Activated naive CD8-positive, alpha-beta T cell treated with anti-CD3 and anti-CD28 coated beads for 36 hours (primary cell): ENCODE measurements around the gene PCDHGA11. TPM values are rescaled to one million over a fixed set of nuclear protein-coding genes. Genes with fewer than 3 reads are reported as not detected.
"Not testable (repeated sequence)": the region's sequence is repeated elsewhere in the genome, so short reads cannot be mapped to it uniquely, and the experiment has no call there.

Experiments used
- DNase-seq: peaks from one replicate; pipeline ENCODE4 v3.0.0; 2021
- H3K27ac Mint-ChIP-seq: one replicate; pipeline ENCODE4 v1.8.0; 2022; ENCODE audit warnings: mild to moderate bottlenecking, moderate library complexity, mixed read lengths
- H3K27me3 Mint-ChIP-seq: one replicate; pipeline ENCODE4 v1.8.0; 2022; ENCODE audit warnings: mild to moderate bottlenecking, mixed read lengths
- H3K36me3 Mint-ChIP-seq: one replicate; pipeline ENCODE4 v1.8.0; 2021; ENCODE audit warnings: mild to moderate bottlenecking, mixed read lengths
- H3K4me1 Mint-ChIP-seq: one replicate; pipeline ENCODE4 v1.8.0; 2021; ENCODE audit warnings: mixed read lengths
- H3K4me3 Mint-ChIP-seq: one replicate; pipeline ENCODE4 v1.8.0; 2022; ENCODE audit warnings: mild to moderate bottlenecking, moderate library complexity, mixed read lengths
- H3K9me3 Mint-ChIP-seq: one replicate; pipeline ENCODE4 v1.8.0; 2022; ENCODE audit warnings: mixed read lengths
- total RNA-seq, 2 experiments: library from RNA; stranded (reverse); gene quantifications; one replicate each; pipeline ENCODE4 v1.2.3, GENCODE V29; 2021

Gene PCDHGA11
- under 1 TPM in 1 of 2 experiments, not detected in 1; 0.06 TPM for total RNA-seq

GRCh38 chr5:141420855-141421488 lies at the start of gene PCDHGA11:
TSS of gene PCDHGA11 (plus strand) at chr5:141421051. CDS start at chr5:141421228, 177 bp downstream.
- peaks cover 88% of the 10 kb centered on the region for H3K27me3 Mint-ChIP-seq
- H3K27ac Mint-ChIP-seq: no peak within 1 kb of the TSS
- H3K4me3 Mint-ChIP-seq: peak within 1 kb of the TSS; percentile 78
- H3K36me3 Mint-ChIP-seq: peaks cover 32% of the 10 kb centered on the region
- H3K9me3 Mint-ChIP-seq: peaks cover 37% of the 10 kb centered on the region
- H3K4me1 Mint-ChIP-seq: peaks cover 5% of the 10 kb centered on the region
- no peak for DNase-seq

DNA sequence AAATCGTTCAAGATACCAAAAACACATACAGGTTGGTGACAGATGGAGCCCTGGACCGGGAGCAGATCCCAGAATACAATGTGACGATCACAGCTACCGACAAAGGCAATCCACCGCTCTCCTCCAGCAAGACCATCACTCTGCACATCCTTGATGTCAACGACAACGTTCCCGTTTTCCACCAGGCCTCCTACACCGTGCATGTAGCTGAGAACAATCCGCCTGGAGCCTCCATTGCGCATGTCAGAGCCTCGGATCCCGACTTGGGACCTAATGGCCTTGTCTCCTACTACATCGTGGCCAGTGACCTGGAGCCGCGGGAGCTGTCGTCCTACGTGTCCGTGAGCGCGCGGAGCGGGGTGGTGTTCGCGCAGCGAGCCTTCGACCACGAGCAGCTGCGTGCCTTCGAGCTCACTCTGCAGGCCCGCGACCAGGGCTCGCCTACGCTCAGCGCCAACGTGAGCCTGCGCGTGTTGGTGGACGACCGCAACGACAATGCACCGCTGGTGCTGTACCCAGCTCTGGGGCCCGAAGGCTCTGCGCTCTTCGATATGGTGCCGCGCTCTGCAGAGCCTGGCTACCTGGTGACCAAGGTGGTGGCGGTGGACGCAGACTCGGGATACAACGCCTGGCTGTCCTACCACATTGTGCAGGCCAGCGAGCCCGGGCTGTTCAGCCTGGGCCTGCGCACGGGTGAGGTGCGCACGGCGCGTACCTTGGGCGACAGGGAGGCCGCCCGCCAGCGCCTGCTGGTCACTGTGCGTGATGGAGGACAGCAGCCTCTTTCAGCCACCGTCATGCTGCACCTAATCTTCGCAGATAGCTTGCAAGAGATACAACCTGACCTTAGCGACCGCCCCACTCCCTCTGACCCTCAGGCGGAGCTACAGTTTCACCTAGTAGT lies 49.0 kb upstream of the PCDHGA11 start:
- Mint-ChIP-seq H3K27me3 (peaks cover 90% of the 10 kb centered on the region), H3K4me1 (peaks cover 4% of the 10 kb centered on the region), H3K9me3 (peaks cover 32% of the 10 kb centered on the region), H3K36me3 (peaks cover 20% of the 10 kb centered on the region), H3K27ac (no peak overlapping the region), H3K4me3 (no peak overlapping the region)
- DNase-seq: no peak

GRCh38 chr5:141373673-141374317 lies 47.1 kb upstream of the PCDHGA11 start, which contains the start of gene PCDHGA6:
TSS of gene PCDHGA6 (plus strand) at chr5:141373891. CDS start at chr5:141374084, 193 bp downstream.
- peaks cover 25% of the 10 kb centered on the region for H3K36me3 Mint-ChIP-seq

DNA sequence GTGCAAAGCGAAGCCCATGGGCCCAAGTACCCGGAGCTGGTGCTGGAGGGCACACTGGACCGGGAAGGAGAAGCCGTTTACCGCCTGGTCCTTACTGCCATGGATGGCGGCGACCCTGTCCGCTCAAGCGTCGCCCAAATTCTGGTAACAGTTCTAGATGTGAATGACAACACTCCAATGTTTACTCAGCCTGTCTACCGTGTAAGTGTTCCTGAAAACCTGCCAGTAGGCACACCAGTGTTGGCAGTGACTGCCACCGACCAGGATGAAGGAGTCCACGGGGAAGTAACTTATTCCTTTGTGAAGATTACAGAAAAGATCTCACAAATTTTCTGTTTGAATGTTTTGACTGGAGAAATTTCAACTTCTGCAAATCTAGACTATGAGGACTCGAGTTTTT lies 46.2 kb upstream of the PCDHGA11 start:
- Mint-ChIP-seq H3K36me3 (peaks cover 25% of the 10 kb centered on the region), H3K27me3 (peaks cover 85% of the 10 kb centered on the region), H3K9me3 (peaks cover 39% of the 10 kb centered on the region), H3K27ac (no peak overlapping the region), H3K4me1 (peaks cover 4% of the 10 kb centered on the region), H3K4me3 (no peak overlapping the region)
- DNase-seq: no peak

More at GRCh38 chr5:141373673-141374317, 47.1 kb upstream of the PCDHGA11 start, which contains the start of gene PCDHGA6:
- no peak for DNase-seq
- Mint-ChIP-seq H3K4me3 (no peak within 1 kb of the TSS), H3K4me1 (peaks cover 4% of the 10 kb centered on the region), H3K27ac (no peak within 1 kb of the TSS), H3K9me3 (peaks cover 37% of the 10 kb centered on the region), H3K27me3 (peaks cover 86% of the 10 kb centered on the region)

- Mint-ChIP-seq H3K27me3 (peaks cover 85% of the 10 kb centered on the region), H3K36me3 (peaks cover 23% of the 10 kb centered on the region)
- H3K4me1 Mint-ChIP-seq: not testable (repeated sequence)
These were observed 45.3 kb upstream of the PCDHGA11 start for GRCh38 chr5:141375444-141376155.

GRCh38 chr5:141382469-141383294 lies 38.2 kb upstream of the PCDHGA11 start, which contains the start of gene PCDHGA7:
TSS of gene PCDHGA7 (plus strand) at chr5:141382742. CDS start at chr5:141382900, 158 bp downstream.
- peaks cover 35% of the 10 kb centered on the region for H3K9me3 Mint-ChIP-seq
- peak within 1 kb of the TSS; percentile 59 for H3K4me3 Mint-ChIP-seq
- peaks cover 88% of the 10 kb centered on the region for H3K27me3 Mint-ChIP-seq
- DNase-seq: no peak
- H3K27ac Mint-ChIP-seq: no peak within 1 kb of the TSS
- H3K36me3 Mint-ChIP-seq: peaks cover 2% of the 10 kb centered on the region
- peaks cover 2% of the 10 kb centered on the region for H3K4me1 Mint-ChIP-seq

More at GRCh38 chr5:141375444-141376155, 45.3 kb upstream of the PCDHGA11 start:
- H3K4me3 Mint-ChIP-seq, DNase-seq, H3K27ac Mint-ChIP-seq: not testable (repeated sequence)
- H3K9me3 Mint-ChIP-seq: peaks cover 37% of the 10 kb centered on the region

- H3K27me3 Mint-ChIP-seq: peaks cover 86% of the 10 kb centered on the region
- H3K27ac Mint-ChIP-seq: no peak overlapping the region
These were observed 37.5 kb upstream of the PCDHGA11 start for GRCh38 chr5:141383345-141383744.

GRCh38 chr5:141384471-141385267 lies 36.2 kb upstream of the PCDHGA11 start:
- Mint-ChIP-seq H3K4me3 (no peak overlapping the region), H3K9me3 (peaks cover 41% of the 10 kb centered on the region), H3K27ac (no peak overlapping the region), H3K4me1 (peaks cover 2% of the 10 kb centered on the region), H3K36me3 (peaks cover 13% of the 10 kb centered on the region), H3K27me3 (peaks cover 89% of the 10 kb centered on the region)
- no peak for DNase-seq

More at GRCh38 chr5:141383345-141383744, 37.5 kb upstream of the PCDHGA11 start:
- Mint-ChIP-seq H3K36me3 (peaks cover 4% of the 10 kb centered on the region), H3K9me3 (peaks cover 38% of the 10 kb centered on the region), H3K4me3 (no peak overlapping the region), H3K4me1 (peaks cover 2% of the 10 kb centered on the region)
- DNase-seq: no peak

DNA sequence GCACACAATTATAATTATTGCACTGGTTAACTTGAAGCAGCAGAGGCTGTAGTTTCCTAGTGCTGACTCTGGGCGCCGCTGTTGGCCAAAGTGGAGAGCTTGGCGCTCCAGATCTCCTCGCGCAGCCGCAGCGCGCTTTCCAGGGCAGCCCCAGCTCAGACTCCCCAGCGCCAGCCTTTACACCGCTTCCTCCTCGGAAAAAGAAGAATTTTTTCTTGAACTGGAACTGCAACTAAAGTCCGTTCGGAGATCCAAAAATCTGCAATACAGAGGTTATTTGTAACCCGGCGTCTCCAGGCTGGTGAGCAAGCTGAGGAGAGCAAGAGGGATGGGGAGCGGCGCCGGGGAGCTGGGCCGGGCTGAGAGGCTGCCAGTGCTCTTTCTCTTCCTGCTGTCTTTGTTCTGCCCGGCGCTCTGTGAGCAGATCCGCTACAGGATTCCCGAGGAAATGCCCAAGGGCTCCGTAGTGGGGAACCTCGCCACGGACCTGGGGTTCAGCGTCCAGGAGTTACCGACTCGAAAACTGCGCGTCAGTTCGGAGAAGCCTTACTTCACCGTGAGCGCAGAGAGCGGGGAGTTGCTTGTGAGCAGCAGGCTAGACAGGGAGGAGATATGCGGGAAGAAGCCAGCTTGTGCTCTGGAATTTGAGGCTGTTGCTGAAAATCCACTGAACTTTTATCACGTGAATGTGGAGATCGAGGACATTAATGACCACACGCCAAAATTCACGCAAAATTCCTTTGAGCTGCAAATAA lies 33.1 kb upstream of the PCDHGA11 start, which contains the start of gene PCDHGB4:
TSS of gene PCDHGB4 (plus strand) at position 142 of the 755 bp plus-strand sequence. CDS start at position 329, 187 bp downstream.
- H3K9me3 Mint-ChIP-seq: peaks cover 47% of the 10 kb centered on the region
- peaks cover 85% of the 10 kb centered on the region for H3K27me3 Mint-ChIP-seq
- not testable (repeated sequence) for H3K4me1 Mint-ChIP-seq, H3K27ac Mint-ChIP-seq, DNase-seq
- H3K36me3 Mint-ChIP-seq: peaks cover 17% of the 10 kb centered on the region
- H3K4me3 Mint-ChIP-seq: peak within 1 kb of the TSS; percentile 37

DNA sequence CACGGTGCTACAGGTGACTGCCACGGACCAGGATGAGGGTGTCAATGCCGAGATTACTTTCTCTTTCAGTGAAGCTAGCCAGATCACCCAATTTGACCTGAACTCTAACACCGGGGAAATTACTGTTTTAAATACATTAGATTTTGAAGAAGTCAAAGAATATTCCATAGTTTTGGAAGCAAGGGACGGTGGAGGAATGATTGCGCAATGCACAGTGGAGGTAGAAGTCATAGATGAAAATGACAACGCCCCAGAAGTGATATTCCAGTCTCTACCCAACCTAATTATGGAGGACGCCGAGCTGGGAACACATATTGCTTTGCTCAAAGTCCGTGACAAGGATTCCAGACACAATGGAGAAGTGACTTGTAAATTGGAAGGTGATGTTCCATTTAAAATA lies 32.2 kb upstream of the PCDHGA11 start:
- Mint-ChIP-seq H3K4me1 (no peaks in the 10 kb centered on the region), H3K36me3 (peaks cover 21% of the 10 kb centered on the region), H3K9me3 (peaks cover 48% of the 10 kb centered on the region), H3K27me3 (peaks cover 84% of the 10 kb centered on the region), H3K27ac (no peak overlapping the region), H3K4me3 (no peak overlapping the region)
- no peak for DNase-seq

- H3K9me3 Mint-ChIP-seq: peaks cover 48% of the 10 kb centered on the region
- H3K36me3 Mint-ChIP-seq: peaks cover 26% of the 10 kb centered on the region
- DNase-seq: no peak
- H3K27ac Mint-ChIP-seq: no peak overlapping the region
- no peaks in the 10 kb centered on the region for H3K4me1 Mint-ChIP-seq
- H3K27me3 Mint-ChIP-seq: peaks cover 84% of the 10 kb centered on the region
- no peak overlapping the region for H3K4me3 Mint-ChIP-seq
These were observed 31.5 kb upstream of the PCDHGA11 start for GRCh38 chr5:141389153-141390042.
